Endothelial cell of umbilical vein (primary cell): ENCODE data around the gene OOEP. TPM values are rescaled to one million over a fixed set of nuclear protein-coding genes. Genes with fewer than 3 reads are reported as not detected.

ENCODE experiments used
- BruUV-seq: library from RNA; stranded (reverse); fragments of 400-500 nt; replicated peaks from 2 replicates; lab custom pipeline; 2021; lab: Mats Ljungman, UMichigan
- CTCF ChIA-PET: fragments of 300-600, 350-600 bp; sonication (Branson Sonifier 250); formaldehyde crosslinking; loops from one replicate; lab custom pipeline; 2021; ENCODE audit warnings: antibody characterized with exemption, inconsistent platforms; lab: Charles Lee
- POLR2A ChIA-PET: fragments of 300-600, 350-600 bp; sonication (Branson Sonifier 250); formaldehyde crosslinking; loops from one replicate; lab custom pipeline; 2021; ENCODE audit warnings: antibody characterized with exemption, inconsistent platforms; lab: Charles Lee
- DNase-seq: peaks from one replicate; pipeline ENCODE4 v3.0.0-alpha.2; 2011; ENCODE audit warnings: low read depth, low spot score
- FAIRE-seq: peaks from 2 replicates; lab custom pipeline; 2011; peaks lifted over from hg19 to GRCh38; lab: Jason Lieb, UNC
- H2AFZ ChIP-seq: 2 replicates; pipeline ENCODE4 v1.6.0; 2012; ENCODE audit warnings: low read depth, low read length, control low read depth, inconsistent platforms
- H3K27ac ChIP-seq: 2 replicates; pipeline ENCODE4 v1.5.1; 2011; ENCODE audit warnings: low read depth, mild to moderate bottlenecking, control low read depth, low read length, moderate library complexity; ENCODE audit not compliant: insufficient read depth
- H3K27me3 ChIP-seq, 2 experiments: 2 replicates each; pipeline versions ENCODE4 v1.6.0 to v1.6.1; 2011; ENCODE audit warnings: low read length in 2 of 2, mixed read lengths in 1 of 2; ENCODE audit not compliant: control insufficient read depth in 2 of 2, insufficient read depth in 2 of 2
- H3K36me3 ChIP-seq, 2 experiments: 2 replicates in 1 of 2; 3 replicates in 1 of 2; pipeline ENCODE4 v1.5.1; 2011; ENCODE audit warnings: low read length in 2 of 2, mild to moderate bottlenecking in 1 of 2, moderate library complexity in 1 of 2; ENCODE audit not compliant: control insufficient read depth in 2 of 2, insufficient read depth in 2 of 2; ENCODE audit errors: extremely low read depth in 1 of 2
- H3K4me1 ChIP-seq: 3 replicates; pipeline ENCODE4 v1.5.1; 2011; ENCODE audit warnings: mild to moderate bottlenecking, low read length; ENCODE audit not compliant: control insufficient read depth, insufficient read depth; ENCODE audit errors: extremely low read depth
- H3K4me2 ChIP-seq: 2 replicates; pipeline ENCODE4 v1.6.1; 2011; ENCODE audit warnings: low read length, control low read depth, mixed read lengths; ENCODE audit not compliant: insufficient read depth
- H3K4me3 ChIP-seq, 3 experiments: fragments of 200-600 bp in 1 of 3; sonication (generic), shearing (Covaris generic) in 1 of 3; replicated peaks in 1 of 3; 2 replicates each; pipeline ENCODE4 v1.5.1; 2011 to 2016; ENCODE audit warnings: control low read depth in 3 of 3, low read length in 3 of 3, mild to moderate bottlenecking in 2 of 3, inconsistent platforms in 1 of 3, low read depth in 1 of 3, moderate library complexity in 1 of 3; ENCODE audit not compliant: insufficient read depth in 1 of 3
- H3K79me2 ChIP-seq: 2 replicates; pipeline ENCODE4 v1.6.0; 2012; ENCODE audit warnings: low read length, inconsistent platforms; ENCODE audit not compliant: control insufficient read depth, insufficient read depth
- H3K9ac ChIP-seq: replicated peaks from 2 replicates; pipeline ENCODE3; 2011; ENCODE audit warnings: low read length, control low read depth; ENCODE audit not compliant: insufficient read depth; ENCODE audit errors: extremely low read depth
- H3K9me1 ChIP-seq: replicated peaks from 3 replicates; pipeline ENCODE4 v1.6.0; 2011; ENCODE audit warnings: mild to moderate bottlenecking, low read length; ENCODE audit not compliant: control insufficient read depth, insufficient read depth; ENCODE audit errors: extremely low read depth
- H3K9me3 ChIP-seq: replicated peaks from 2 replicates; pipeline ENCODE4 v1.5.1; 2012; ENCODE audit warnings: low read length, inconsistent platforms; ENCODE audit not compliant: control insufficient read depth, insufficient read depth
- H4K20me1 ChIP-seq: replicated peaks from 2 replicates; pipeline ENCODE3; 2011; ENCODE audit warnings: mild to moderate bottlenecking, low read length; ENCODE audit not compliant: control insufficient read depth, insufficient read depth; ENCODE audit errors: extremely low read depth
- EZH2 ChIP-seq: IDR thresholded peaks from 2 replicates; pipeline ENCODE4 v1.6.1; 2012; ENCODE audit warnings: borderline replicate concordance, low read depth, mild to moderate bottlenecking, moderate library complexity, low read length, inconsistent platforms; ENCODE audit not compliant: severe bottlenecking
- FOS ChIP-seq: IDR thresholded peaks from 2 replicates; pipeline ENCODE4 v1.6.1; 2011; ENCODE audit warnings: mild to moderate bottlenecking, low read length, moderate library complexity, borderline replicate concordance; ENCODE audit not compliant: insufficient read depth
- GATA2 ChIP-seq: IDR thresholded peaks from 2 replicates; pipeline ENCODE4 v1.7.0; 2011; ENCODE audit warnings: low read depth, mild to moderate bottlenecking, moderate library complexity, mixed read lengths, low read length; ENCODE audit not compliant: insufficient read length, insufficient read depth
- JUN ChIP-seq: IDR thresholded peaks from 2 replicates; pipeline ENCODE4 v1.6.1; 2011; ENCODE audit warnings: borderline replicate concordance, low read depth; ENCODE audit not compliant: insufficient read length, insufficient read depth
- MYC ChIP-seq: IDR thresholded peaks from one replicate; pipeline ENCODE4 v1.6.1; 2011; ENCODE audit warnings: mild to moderate bottlenecking, low read depth, low read length
- POLR2A ChIP-seq: IDR thresholded peaks from 2 replicates; pipeline ENCODE4 v1.6.1; 2012; ENCODE audit warnings: low read depth, mild to moderate bottlenecking, control low read depth, low read length
- POLR2AphosphoS5 ChIP-seq: IDR thresholded peaks from 2 replicates; pipeline ENCODE4 v1.6.1; 2012; ENCODE audit warnings: low read depth, mild to moderate bottlenecking, control low read depth, low read length, moderate library complexity; ENCODE audit not compliant: insufficient read depth
- dilution Hi-C: fragments of 300-500 bp; cut with MboI; formaldehyde crosslinking; loops from one replicate; pipeline ENCODE4 v1.15.0; 2019; ENCODE audit warnings: low sequenced_read_pairs; ENCODE audit not compliant: extremely low pct_ligation_motif_present
- intact Hi-C: fragments of 100-400 bp; cut with micrococcal nuclease; formaldehyde crosslinking; loops from one replicate; pipeline ENCODE4 v1.10.0; 2022
- polyA plus RNA-seq, 4 experiments: library from polyadenylated mRNA; depleted of rRNA in 3 of 4; stranded (reverse) in 3 of 4; unstranded in 1 of 4; fragments of >200 nt; gene quantifications; 2 replicates each; pipeline versions ENCODE4 v1.2.1 to v1.2.3, GENCODE V29; 2011 to 2012; ENCODE audit warnings: missing spikeins in 1 of 4
- total RNA-seq: library from RNA; stranded (reverse); gene quantifications from 2 replicates; pipeline ENCODE4 v1.2.3, GENCODE V29; 2021
- TF ChIP-seq, protein P1 (sequence below): IDR thresholded peaks from 2 replicates; pipeline ENCODE4 v1.6.1; 2011; ENCODE audit not compliant: insufficient read depth, insufficient read length
- TF ChIP-seq, protein P2 (sequence below), 2 donors: IDR thresholded peaks; 1 replicate in 1 of 2; 2 replicates in 1 of 2; pipeline ENCODE4 v1.5.1; 2011; ENCODE audit warnings: low read length in 2 of 2, mild to moderate bottlenecking in 2 of 2, moderate library complexity in 2 of 2, control low read depth in 1 of 2, inconsistent platforms in 1 of 2, low read depth in 1 of 2; ENCODE audit not compliant: insufficient read depth in 1 of 2; ENCODE audit errors: extremely low read depth in 1 of 2

OOEP gene
- total and polyA plus RNA-seq, 2 donors (not counting 3 experiments of a cell fraction or from before 2014, with no cell fraction given), result 0.19 TPM; not detected in 1

DNA sequence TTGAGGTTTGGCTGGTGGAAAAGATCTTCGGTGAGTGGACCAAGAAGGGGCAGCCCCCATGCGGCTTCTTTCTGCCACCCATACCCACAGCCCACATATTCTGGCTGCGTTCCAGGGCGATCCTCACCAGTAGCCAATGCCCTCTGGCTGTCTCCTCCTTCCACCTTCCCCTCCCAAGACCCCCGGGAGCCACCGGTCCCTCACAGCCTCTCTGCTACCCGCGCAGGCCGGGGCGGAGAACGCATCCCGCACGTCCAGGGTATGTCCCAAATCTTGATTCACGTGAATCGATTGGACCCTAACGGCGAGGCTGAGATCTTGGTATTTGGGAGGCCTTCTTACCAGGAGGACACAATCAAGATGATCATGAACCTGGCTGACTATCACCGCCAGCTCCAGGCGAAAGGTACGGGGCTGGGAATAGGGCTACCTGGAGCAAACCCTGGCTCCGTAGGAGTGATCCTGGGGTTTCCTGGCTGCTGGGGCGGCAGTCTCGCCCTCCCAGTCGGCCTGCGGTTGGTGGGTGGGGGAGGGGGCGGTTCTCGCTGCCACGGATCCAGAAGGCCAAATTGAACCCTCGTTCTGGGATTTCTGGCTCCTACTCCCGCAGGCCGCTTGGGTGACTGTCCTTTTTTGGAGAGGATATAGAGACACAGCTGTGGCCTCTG, 6.7 kb downstream of the OOEP start:
- H3K27ac ChIP-seq, result no peak overlapping the region
- no peaks in the 10 kb centered on the region for H3K79me2 ChIP-seq
- FAIRE-seq, result no peak
- no peak overlapping the region for H3K4me2 ChIP-seq
- H2AFZ ChIP-seq, result no peak overlapping the region
- H3K4me1 ChIP-seq, result no peaks in the 10 kb centered on the region
- no peak overlapping the region for H3K4me3 ChIP-seq
- BruUV-seq, result no TSS peak
- POLR2A ChIA-PET, result no interaction called here
- CTCF ChIA-PET, result no interaction called here
- TF ChIP-seq POLR2AphosphoS5 (no peak), EZH2 (no peak), GATA2 (no peak), POLR2A (no peak), FOS (no peak), MYC (no peak), JUN (no peak)
- TF ChIP-seq, protein P1, sequence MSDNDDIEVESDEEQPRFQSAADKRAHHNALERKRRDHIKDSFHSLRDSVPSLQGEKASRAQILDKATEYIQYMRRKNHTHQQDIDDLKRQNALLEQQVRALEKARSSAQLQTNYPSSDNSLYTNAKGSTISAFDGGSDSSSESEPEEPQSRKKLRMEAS, result no peak
- TF ChIP-seq, protein P2, sequence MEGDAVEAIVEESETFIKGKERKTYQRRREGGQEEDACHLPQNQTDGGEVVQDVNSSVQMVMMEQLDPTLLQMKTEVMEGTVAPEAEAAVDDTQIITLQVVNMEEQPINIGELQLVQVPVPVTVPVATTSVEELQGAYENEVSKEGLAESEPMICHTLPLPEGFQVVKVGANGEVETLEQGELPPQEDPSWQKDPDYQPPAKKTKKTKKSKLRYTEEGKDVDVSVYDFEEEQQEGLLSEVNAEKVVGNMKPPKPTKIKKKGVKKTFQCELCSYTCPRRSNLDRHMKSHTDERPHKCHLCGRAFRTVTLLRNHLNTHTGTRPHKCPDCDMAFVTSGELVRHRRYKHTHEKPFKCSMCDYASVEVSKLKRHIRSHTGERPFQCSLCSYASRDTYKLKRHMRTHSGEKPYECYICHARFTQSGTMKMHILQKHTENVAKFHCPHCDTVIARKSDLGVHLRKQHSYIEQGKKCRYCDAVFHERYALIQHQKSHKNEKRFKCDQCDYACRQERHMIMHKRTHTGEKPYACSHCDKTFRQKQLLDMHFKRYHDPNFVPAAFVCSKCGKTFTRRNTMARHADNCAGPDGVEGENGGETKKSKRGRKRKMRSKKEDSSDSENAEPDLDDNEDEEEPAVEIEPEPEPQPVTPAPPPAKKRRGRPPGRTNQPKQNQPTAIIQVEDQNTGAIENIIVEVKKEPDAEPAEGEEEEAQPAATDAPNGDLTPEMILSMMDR (IDR thresholded peaks at IDR 0.05; ENCODE audit: extremely low read depth in 1 of 2, insufficient read depth in 1 of 2, low read depth in 1 of 2, low read length in 2 of 2), result no peak
- H3K36me3 ChIP-seq, result no peaks in the 10 kb centered on the region
- no peaks in the 10 kb centered on the region for H3K9me3 ChIP-seq
- dilution Hi-C loops, result no loop called here
- H3K27me3 ChIP-seq, result no peaks in the 10 kb centered on the region
- DNase-seq, result no peak
- intact Hi-C loops, result no loop called here
- no peak overlapping the region for H3K9ac ChIP-seq
- H3K9me1 ChIP-seq, result no peaks in the 10 kb centered on the region
- H4K20me1 ChIP-seq, result no peaks in the 10 kb centered on the region
